ENCODE data around the gene TOR2A.

Gene TOR2A

DNA sequence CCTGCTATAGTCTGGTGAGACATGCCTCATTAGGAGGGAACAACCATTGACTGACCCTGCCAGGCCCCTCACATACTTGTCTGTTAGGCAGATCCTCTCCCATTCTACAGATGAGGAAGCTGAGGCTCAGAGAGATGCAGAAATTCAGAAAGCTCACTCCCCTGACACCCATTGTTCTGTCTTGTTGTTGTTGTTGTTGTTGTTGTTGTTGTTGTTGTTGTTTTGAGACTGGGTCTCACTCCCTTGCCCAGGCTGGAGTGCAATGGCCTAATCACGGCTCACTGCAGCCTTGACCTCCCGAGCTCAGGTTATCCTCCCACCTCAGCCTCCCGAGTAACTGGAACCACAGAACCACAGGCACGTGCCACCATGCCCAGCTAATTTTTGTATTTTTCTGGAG lies 41.4 kb downstream of the TOR2A start:
- no peak for DNase-seq

DNA sequence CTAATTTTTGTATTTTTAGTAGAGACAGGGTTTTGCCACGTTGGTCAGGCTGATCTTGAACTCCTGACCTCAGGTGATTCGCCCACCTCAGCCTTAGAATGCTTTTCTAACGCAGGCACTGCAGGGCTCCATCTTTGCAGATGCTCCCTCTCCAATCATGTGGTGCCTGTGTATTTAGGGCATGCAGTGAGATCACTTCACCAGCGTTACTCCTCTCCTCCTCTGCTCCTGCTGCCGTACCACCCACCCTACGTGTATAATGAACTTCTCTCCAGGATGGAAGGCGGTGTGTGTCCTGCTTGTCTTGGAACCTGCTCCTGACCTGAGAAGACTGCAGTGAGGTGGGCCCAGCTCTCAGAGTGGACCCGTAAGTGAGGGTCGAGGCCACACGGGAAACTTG lies 42.0 kb downstream of the TOR2A start:
- no peak for DNase-seq

DNA sequence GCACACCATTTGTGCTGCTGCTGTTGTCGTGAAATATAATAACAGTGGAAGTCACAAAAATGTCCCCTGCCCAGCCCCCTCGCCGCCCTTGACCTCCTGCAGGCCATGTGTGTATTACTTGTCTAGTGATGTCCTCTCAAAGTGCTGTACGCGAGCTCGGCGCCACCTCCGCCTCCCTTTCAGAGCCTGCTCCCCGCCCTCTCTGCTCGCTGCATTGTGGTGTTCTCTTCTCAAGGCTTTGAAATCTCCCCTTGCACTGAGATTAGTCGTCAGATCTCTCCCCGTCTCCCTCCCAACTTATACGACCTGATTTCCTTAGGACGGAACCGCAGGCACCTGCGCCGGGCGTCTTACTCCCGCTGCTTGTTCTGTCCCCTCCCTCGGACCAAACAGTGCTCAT lies 43.0 kb downstream of the TOR2A start:
- no peak for DNase-seq

DNA sequence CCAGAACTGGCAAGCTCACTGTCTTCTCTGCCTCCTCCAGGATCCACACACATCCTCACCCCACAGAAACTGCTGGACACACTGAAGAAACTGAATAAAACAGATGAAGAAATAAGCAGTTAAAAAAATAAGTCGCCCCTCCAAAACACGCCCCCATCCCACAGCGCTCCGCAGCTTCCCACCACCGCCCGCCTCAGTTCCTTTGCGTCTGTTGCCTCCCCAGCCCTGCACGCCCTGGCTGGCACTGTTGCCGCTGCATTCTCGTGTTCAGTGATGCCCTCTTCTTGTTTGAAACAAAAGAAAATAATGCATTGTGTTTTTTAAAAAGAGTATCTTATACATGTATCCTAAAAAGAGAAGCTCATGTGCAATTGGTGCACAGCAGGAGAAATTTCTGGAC lies 44.4 kb downstream of the TOR2A start:
- DNase-seq: no peak

DNA sequence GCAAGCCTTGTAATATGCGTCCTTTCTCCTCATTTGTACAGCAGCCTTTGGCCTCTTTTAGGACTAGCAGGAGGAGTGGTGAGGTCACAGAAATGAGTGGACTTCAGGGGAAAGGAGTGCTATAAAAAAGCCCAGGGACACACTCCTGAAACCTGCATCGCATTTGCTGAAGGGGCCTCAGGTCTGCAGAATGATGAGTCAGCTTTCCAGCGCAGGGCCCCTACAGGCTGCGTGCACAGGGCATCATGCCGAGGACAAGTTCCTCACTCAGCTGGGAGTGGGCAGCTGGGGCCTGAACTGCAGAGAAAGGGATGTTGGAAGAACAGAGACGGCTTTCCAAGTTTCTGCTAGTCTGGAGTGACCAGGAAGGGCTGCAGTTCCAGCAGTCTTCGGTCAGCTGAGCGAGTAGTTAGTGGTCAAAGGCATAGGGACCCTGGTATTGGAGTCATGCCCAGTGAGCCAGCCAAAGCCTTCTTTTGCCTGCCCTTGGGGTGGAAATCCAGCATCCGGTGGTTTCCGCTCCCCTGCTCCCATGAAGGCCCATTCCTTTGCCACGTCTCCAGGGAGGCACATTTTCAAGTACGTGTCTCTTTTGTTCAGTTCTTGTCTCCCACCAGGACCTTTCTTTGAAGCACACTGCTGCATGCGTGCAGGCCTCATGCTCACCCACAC lies 45.6 kb downstream of the TOR2A start:
- DNase-seq: no peak

DNA sequence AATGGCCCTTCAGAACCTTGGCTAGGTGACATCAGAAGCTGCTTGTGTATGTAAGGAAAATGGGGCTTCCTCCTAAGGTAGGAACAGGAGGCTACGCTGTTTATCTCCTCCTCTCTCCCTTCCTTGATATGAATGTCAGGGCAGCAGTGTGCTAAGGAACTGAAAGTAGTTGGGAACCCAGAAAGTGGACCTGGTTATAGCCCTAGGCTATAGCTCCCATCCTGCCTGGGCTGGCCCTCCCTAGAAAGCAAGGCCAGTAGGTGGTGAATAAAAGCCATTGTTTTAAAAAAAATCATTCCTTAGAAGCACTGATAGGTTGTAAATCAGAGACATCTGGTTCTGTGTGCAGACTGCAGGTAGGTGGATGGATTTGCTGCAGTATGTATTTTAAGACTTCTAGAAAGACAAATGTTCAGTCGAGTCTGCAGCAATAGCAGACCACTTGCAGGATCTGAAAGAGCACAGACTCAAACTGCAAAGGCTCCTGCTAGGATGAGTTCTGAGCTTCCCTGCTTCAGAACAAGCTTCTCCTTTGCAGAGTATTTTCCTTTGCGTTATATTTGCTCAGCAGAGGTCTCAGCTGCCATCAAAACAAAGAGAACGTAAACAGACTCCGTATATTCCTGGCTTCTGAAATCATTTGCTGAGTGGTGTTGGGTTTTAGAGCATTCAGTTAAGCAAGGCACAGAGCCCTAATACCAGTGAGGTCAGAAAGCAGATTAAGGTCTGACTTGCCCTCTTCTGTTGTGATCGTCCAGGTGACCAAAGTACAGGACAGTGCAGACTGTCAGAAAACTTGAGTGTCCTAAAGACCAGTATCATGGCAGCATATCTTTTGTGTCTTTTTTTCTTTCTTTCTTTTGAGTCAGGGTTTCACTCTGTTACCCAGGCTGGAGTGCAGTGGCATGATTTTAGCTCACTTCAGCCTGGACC lies 48.4 kb downstream of the TOR2A start:
- DNase-seq: no peak

DNA sequence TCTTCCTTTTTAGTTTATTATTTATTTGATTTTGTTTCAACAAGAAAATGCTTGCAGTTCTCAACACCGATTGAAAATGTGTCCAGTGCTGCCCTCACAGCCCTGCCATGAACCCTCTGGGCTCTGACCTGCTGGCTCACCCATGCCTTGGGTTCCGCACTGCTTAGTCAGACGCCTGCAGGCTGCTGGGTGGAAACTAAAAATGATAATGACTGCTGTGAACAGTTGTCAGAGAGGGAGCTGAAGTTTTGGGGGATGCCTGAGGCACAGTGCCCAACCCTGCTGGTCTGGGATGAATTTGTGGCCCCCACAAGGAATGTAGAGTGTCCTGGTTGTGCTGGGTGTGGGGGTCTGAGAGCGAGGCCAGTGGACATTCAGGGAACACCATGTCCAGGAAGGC lies 50.5 kb downstream of the TOR2A start:
- DNase-seq: peak; percentile 48

DNA sequence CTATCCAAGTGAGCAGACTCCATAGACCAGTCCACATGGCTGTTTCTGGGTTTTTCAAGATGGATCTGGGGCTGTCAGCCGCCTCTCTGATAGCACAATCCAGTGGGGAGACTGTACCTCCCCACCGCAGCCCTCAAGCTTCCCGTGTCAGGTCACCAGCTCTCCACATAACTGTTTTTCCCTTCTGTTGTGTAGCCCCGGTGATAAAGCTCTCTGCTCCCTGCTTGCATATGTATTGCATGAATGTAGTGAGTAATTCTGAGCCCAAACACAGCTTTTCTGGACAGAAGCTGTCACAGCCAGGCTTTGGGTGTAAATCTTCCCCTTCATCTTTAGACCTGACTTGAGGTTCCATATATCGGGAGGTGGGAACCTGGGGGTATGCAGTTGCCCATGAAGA lies 51.4 kb downstream of the TOR2A start:
- no peak for DNase-seq

DNA sequence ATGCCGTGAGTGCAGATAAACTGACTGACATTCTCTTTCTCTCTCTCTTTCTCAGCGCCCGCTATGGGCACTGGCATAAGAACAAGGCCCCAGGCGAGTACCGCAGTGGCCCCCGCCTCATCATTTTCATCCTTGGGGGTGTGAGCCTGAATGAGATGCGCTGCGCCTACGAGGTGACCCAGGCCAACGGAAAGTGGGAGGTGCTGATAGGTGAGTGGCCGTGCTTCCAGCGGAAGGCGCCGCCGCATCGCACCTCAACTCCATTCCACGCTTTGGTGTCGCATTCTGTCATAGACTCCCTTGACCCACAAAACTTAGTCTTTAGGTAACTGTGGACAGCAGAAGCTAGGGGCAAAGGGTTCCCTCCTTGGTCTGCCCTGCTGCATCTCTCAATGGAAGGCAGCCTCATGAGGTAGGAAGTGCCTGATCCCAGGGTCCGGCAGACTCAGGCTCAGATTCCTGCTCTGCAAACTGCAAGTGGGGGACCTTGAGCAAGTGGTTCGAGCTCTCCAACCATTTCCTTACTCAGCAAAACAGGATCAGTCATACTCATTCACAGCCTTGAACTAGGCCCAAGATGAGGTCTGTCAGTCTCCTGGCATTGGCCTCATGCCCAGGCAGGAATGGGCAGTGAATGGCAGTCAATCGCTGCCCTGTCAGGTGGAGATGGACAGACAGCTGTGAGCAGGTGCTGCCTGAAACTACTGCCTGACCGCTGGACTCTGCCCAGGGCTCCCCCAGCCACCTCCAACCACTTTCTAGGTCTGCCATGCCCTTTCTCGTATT lies 52.5 kb downstream of the TOR2A start:
- no peak for DNase-seq

All from T1000 (cell line).